ENCODE results near the gene CDK19. TPM values are rescaled to one million over a fixed set of nuclear protein-coding genes. Genes with fewer than 3 reads are reported as not detected.

The CDK19 gene
- total and polyA plus RNA-seq, 10 of the 15 experiments (the other 5 are each of a cell fraction or from before 2014, with no cell fraction given): 4.6 to 21.4 (median 12.4) TPM

DNA sequence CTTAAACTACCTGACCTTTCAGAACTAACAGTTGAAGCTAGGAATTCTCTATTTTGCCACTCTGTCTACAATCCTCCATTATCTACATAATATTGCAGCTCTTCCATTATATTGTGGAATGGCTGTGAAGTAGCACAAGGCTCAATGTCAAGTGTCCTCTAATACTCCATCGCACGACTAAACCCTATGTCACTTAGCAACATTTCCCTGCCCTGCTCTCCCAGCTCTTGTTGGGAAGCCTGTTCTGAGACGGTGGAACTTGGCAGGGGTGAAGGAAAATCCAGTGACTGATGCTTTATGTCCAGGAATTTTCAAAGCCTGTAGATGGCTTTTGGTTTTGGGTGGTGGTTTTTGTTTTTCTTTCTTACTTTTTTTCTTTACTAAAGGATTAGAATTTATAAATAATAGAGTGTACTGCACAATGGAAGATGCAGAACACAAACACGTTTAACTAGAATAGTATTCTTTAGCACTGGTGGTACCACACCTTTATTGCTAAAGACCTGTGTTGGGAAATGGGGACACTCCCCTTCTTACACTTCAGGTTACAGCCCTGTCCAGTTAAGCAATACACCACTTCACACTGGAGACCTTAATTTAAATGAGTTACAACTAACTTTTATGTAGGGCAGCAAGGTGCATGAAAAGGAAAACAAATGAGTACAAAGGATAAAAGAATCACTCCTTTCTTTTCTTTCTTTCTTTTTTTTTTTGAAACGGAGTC, 38.6 kb upstream of the CDK19 start (continued):
- no peak for TF ChIP-seq ZNF274 (IDR thresholded peaks at IDR 0.05; ENCODE audit: insufficient read depth, insufficient read length)

DNA sequence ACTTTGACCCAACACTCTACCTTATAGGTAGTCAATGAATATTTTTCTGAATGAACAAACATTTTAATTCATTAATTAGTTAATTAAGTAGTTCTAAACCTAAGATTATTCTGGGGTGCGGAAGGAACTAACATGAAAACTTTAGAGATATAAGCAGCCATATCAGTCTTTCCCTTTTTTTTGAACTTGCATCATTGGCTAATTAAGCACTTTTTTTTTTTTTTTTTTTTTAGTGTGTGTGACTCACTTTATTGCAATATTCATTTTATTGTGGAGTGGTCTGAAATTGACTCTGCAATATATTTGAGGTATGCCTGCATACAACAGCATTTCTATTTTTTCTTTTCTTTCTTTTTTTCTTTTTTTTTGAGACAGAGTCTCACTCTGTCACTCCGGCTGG, 37.5 kb upstream of the CDK19 start:
- ChIA-PET POLR2A (no interaction called here), SMC1A (ENCODE audit: uncharacterized antibody, unreplicated experiment) (no interaction called here), CTCF (no interaction called here), RAD21 (ENCODE audit: unreplicated experiment) (no interaction called here)
- Histone ChIP-seq H3K27me3 (replicated peaks in 1 of 2; ENCODE audit: control insufficient read depth in 2 of 2, insufficient read depth in 2 of 2, low read length in 1 of 2) (no peaks in the 10 kb centered on the region), H3K36me3 (ENCODE audit: control insufficient read depth in 2 of 2, insufficient read depth in 2 of 2, low read length in 1 of 2) (no peaks in the 10 kb centered on the region), H4K20me1 (ENCODE audit: control insufficient read depth, insufficient read depth) (no peaks in the 10 kb centered on the region), H3K4me2 (ENCODE audit: control insufficient read depth, insufficient read depth) (no peak overlapping the region), H3K4me1 (ENCODE audit: control insufficient read depth, insufficient read depth, low read length) (no peaks in the 10 kb centered on the region), H3K9ac (ENCODE audit: control insufficient read depth, insufficient read depth, low read length) (no peak overlapping the region), H3K27ac (ENCODE audit: control insufficient read depth, insufficient read depth) (no peak overlapping the region), H3K79me2 (ENCODE audit: control insufficient read depth, insufficient read depth, low read length) (no peaks in the 10 kb centered on the region), H2AFZ (ENCODE audit: control insufficient read depth, low read depth, low read length) (no peak overlapping the region), H3K4me3 (no peak overlapping the region), H3K9me3 (replicated peaks; ENCODE audit: control insufficient read depth, insufficient read depth, low read length) (no peaks in the 10 kb centered on the region)
- DNase-seq (ENCODE audit: low read depth, low spot score) (no peak), ATAC-seq (no peak), FAIRE-seq (no peak)
- WGBS (ENCODE audit: insufficient coverage, insufficient replicate concordance, low lambda C conversion rate, missing lambda C conversion rate): 95% methylated on average over 2 of the region's 2 CpGs
- BruUV-seq (replicated peaks): no TSS peak
- in situ Hi-C loops (cut with MboI): no loop called here
- TF ChIP-seq BCL11A (IDR thresholded peaks at IDR 0.05; ENCODE audit: low read depth, low read length): no peak
- no peak for TF ChIP-seq NFIC (IDR thresholded peaks at IDR 0.05; ENCODE audit: low read depth, low read length)
- TF ChIP-seq SMAD1 (IDR thresholded peaks at IDR 0.05; ENCODE audit: low read depth, partially characterized antibody): no peak
- TF ChIP-seq RBBP5 (conservative IDR thresholded peaks at IDR 0.05): no peak
- intact Hi-C loops (cut with micrococcal nuclease; ENCODE audit: unreplicated experiment): no loop called here

GRCh38 chr6:110849781-110850180, 34.5 kb upstream of the CDK19 start:
- FAIRE-seq (no peak), DNase-seq (ENCODE audit: low read depth, low spot score) (no peak), ATAC-seq (no peak)
- H2AFZ ChIP-seq (ENCODE audit: control insufficient read depth, low read depth, low read length): no peak overlapping the region
- ChIA-PET SMC1A (ENCODE audit: uncharacterized antibody, unreplicated experiment) (interaction anchor here (0.7 to 1.0 kb wide), 2 partner anchors 17 to 19 kb away, joined by 3 read pairs; no protein-coding TSS in a partner anchor), RAD21 (ENCODE audit: unreplicated experiment) (no interaction called here), CTCF (interaction anchor here (1.2 kb wide), 1 partner anchor 28 kb away, joined by 3 read pairs; no protein-coding TSS in a partner anchor), POLR2A (interaction anchor here (0.7 kb wide), 1 partner anchor 121 kb away, joined by 3 read pairs; no protein-coding TSS in a partner anchor)
- 51% methylated on average over 4 of the region's 4 CpGs for WGBS (ENCODE audit: insufficient coverage, insufficient replicate concordance, low lambda C conversion rate, missing lambda C conversion rate)
- no peak overlapping the region for H3K9ac ChIP-seq (ENCODE audit: control insufficient read depth, insufficient read depth, low read length)
- no TSS peak for BruUV-seq (replicated peaks)
- H3K4me3 ChIP-seq: no peak overlapping the region
- in situ Hi-C loops (cut with MboI) (no loop called here), intact Hi-C loops (cut with micrococcal nuclease; ENCODE audit: unreplicated experiment) (no loop called here)
- no peaks in the 10 kb centered on the region for H3K9me3 ChIP-seq (replicated peaks; ENCODE audit: control insufficient read depth, insufficient read depth, low read length)
- no peaks in the 10 kb centered on the region for H3K36me3 ChIP-seq (ENCODE audit: control insufficient read depth in 2 of 2, insufficient read depth in 2 of 2, low read length in 1 of 2)
- H4K20me1 ChIP-seq (ENCODE audit: control insufficient read depth, insufficient read depth): no peaks in the 10 kb centered on the region
- H3K27ac ChIP-seq (ENCODE audit: control insufficient read depth, insufficient read depth): no peak overlapping the region
- H3K79me2 ChIP-seq (ENCODE audit: control insufficient read depth, insufficient read depth, low read length): no peaks in the 10 kb centered on the region
- H3K4me1 ChIP-seq (ENCODE audit: control insufficient read depth, insufficient read depth, low read length): no peaks in the 10 kb centered on the region
- no peaks in the 10 kb centered on the region for H3K27me3 ChIP-seq (replicated peaks in 1 of 2; ENCODE audit: control insufficient read depth in 2 of 2, insufficient read depth in 2 of 2, low read length in 1 of 2)
- no peak for TF ChIP-seq TAF1 (IDR thresholded peaks at IDR 0.05; ENCODE audit: borderline replicate concordance, low read depth, low read length)
- TF ChIP-seq LARP7 (IDR thresholded peaks at IDR 0.05): no peak
- TF ChIP-seq, protein P1, sequence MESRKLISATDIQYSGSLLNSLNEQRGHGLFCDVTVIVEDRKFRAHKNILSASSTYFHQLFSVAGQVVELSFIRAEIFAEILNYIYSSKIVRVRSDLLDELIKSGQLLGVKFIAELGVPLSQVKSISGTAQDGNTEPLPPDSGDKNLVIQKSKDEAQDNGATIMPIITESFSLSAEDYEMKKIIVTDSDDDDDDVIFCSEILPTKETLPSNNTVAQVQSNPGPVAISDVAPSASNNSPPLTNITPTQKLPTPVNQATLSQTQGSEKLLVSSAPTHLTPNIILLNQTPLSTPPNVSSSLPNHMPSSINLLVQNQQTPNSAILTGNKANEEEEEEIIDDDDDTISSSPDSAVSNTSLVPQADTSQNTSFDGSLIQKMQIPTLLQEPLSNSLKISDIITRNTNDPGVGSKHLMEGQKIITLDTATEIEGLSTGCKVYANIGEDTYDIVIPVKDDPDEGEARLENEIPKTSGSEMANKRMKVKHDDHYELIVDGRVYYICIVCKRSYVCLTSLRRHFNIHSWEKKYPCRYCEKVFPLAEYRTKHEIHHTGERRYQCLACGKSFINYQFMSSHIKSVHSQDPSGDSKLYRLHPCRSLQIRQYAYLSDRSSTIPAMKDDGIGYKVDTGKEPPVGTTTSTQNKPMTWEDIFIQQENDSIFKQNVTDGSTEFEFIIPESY (IDR thresholded peaks at IDR 0.05): no peak
- TF ChIP-seq CEBPZ (IDR thresholded peaks at IDR 0.05; ENCODE audit: low read depth, low read length): no peak
- TF ChIP-seq NFIC (IDR thresholded peaks at IDR 0.05; ENCODE audit: low read depth, low read length): no peak
- TF ChIP-seq YY1 (IDR thresholded peaks at IDR 0.05; ENCODE audit: low read depth, low read length): no peak
- TF ChIP-seq TCF7 (IDR thresholded peaks at IDR 0.05; ENCODE audit: borderline replicate concordance): no peak
- H3K4me2 ChIP-seq (ENCODE audit: control insufficient read depth, insufficient read depth): no peak overlapping the region

All from GM12878 (cell line).